Upper lobe of left lung (tissue), 6 donors: ENCODE results near the gene KIF18A. TPM values are rescaled to one million over a fixed set of nuclear protein-coding genes. Genes with fewer than 3 reads are reported as not detected.

Experiments
- ATAC-seq, 2 donors: fragments of 200-7000 bp; cut with Tn5 transposase; one replicate each; pipeline ENCODE4 v1.9.1; 2022; ENCODE audit warnings: mild to moderate bottlenecking in 2 of 2, moderate library complexity in 2 of 2; ENCODE audit not compliant: low FRiP score in 2 of 2
- DNase-seq, 2 donors: peaks; one replicate each; pipeline ENCODE4 v3.0.0-alpha.2; 2019 to 2020
- H3K27ac ChIP-seq, 4 donors: fragments of 200-600 bp; sonication (generic); one replicate each; pipeline ENCODE4 v1.5.1; 2016 to 2019
- H3K27me3 ChIP-seq, 4 donors: fragments of 200-600 bp; sonication (generic); one replicate each; pipeline ENCODE4 v1.5.1; 2017 to 2019
- H3K36me3 ChIP-seq, 4 donors: fragments of 200-600 bp; sonication (generic); one replicate each; pipeline ENCODE4 v1.5.1; 2016 to 2019
- H3K4me1 ChIP-seq, 4 donors: fragments of 200-600 bp; sonication (generic); one replicate each; pipeline ENCODE4 v1.5.1; 2018 to 2019
- H3K4me3 ChIP-seq, 4 donors: fragments of 200-600 bp; sonication (generic); one replicate each; pipeline ENCODE4 v1.5.1; 2017 to 2019; ENCODE audit warnings: mild to moderate bottlenecking in 2 of 4, moderate library complexity in 1 of 4
- H3K9me3 ChIP-seq, 4 donors: fragments of 200-600 bp; sonication (generic); one replicate each; pipeline ENCODE4 v1.5.1; 2018 to 2019
- EP300 ChIP-seq, 4 donors: sonication (generic); formaldehyde crosslinking; IDR thresholded peaks; one replicate each; pipeline ENCODE4 v1.5.1; 2017; ENCODE audit warnings: antibody characterized with exemption in 4 of 4, control low read depth in 2 of 4
- POLR2A ChIP-seq, 4 donors: fragments of 450-650 bp; IDR thresholded peaks; one replicate each; pipeline ENCODE4 v1.5.1; 2016 to 2017; ENCODE audit warnings: antibody characterized with exemption in 4 of 4, mild to moderate bottlenecking in 2 of 4
- POLR2AphosphoS5 ChIP-seq, 2 donors: sonication (generic); formaldehyde crosslinking; IDR thresholded peaks; one replicate each; pipeline ENCODE4 v1.5.1; 2017; ENCODE audit warnings: antibody characterized with exemption in 2 of 2
- WGBS, 2 donors: methylation state at CpG; one replicate each; pipeline ENCODE4 v1.1.5; 2017 to 2018; 5-methylcytosine and 5-hydroxymethylcytosine counted together
- total RNA-seq, 6 donors: library from RNA; depleted of rRNA in 4 of 6; stranded (reverse); fragments of >200 nt in 4 of 6; gene quantifications; one replicate each; pipeline versions ENCODE4 v1.1.0 to v1.2.1, GENCODE V29; 2016 to 2021
- TF ChIP-seq, protein P1 (sequence below), 6 experiments: fragments of 450-650 bp in 4 of 6; fragments of 200-600 bp in 2 of 6; sonication (generic) in 2 of 6; IDR thresholded peaks; one replicate each; pipeline ENCODE4 v1.5.1; 2016 to 2019; ENCODE audit warnings: antibody characterized with exemption in 6 of 6
- donor health status: DM: no; HTN: no; CAD: no; lungs with moderate emphysema.
- donor health status: DM: no; HTN: yes; CAD: no; lungs with severe emphysema.

Gene KIF18A
- total RNA-seq, 6 donors from 2014 or later = 1.2 to 6.3 (median 1.7) TPM

DNA sequence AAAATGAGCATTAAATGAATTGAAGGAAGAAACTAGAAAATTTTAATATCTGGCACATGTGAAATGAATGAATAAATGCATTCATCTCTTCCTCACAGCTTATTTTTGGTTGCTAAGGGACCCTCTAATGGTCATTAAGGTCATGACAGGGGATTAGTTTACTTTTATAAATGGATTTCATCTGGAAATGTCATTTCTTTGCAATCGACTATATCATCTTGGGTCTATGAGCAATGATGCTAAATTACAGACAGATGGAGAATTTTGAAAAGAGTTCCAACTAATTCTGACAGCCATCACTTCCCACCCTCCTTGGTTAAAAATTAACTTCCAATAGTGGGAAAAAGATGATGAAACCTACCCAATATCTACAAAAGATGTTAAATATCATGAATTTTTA is 98.0 kb downstream of the KIF18A start:
- H3K4me3 ChIP-seq = no peak overlapping the region
- H3K27ac ChIP-seq = no peak overlapping the region
- DNase-seq (no peak), ATAC-seq (no peak)
- 78 to 84% methylated on average over 1 of the region's 1 CpG for WGBS, 2 donors
- no peaks in the 10 kb centered on the region for H3K4me1 ChIP-seq
- no peaks in the 10 kb centered on the region for H3K9me3 ChIP-seq
- no peaks in the 10 kb centered on the region for H3K36me3 ChIP-seq
- no peaks in the 10 kb centered on the region for H3K27me3 ChIP-seq
- no peak for TF ChIP-seq POLR2AphosphoS5 (IDR thresholded peaks at IDR 0.05)
- no peak for TF ChIP-seq POLR2A (IDR thresholded peaks at IDR 0.05)
- TF ChIP-seq EP300 (IDR thresholded peaks at IDR 0.05) = no peak
- TF ChIP-seq, protein P1, sequence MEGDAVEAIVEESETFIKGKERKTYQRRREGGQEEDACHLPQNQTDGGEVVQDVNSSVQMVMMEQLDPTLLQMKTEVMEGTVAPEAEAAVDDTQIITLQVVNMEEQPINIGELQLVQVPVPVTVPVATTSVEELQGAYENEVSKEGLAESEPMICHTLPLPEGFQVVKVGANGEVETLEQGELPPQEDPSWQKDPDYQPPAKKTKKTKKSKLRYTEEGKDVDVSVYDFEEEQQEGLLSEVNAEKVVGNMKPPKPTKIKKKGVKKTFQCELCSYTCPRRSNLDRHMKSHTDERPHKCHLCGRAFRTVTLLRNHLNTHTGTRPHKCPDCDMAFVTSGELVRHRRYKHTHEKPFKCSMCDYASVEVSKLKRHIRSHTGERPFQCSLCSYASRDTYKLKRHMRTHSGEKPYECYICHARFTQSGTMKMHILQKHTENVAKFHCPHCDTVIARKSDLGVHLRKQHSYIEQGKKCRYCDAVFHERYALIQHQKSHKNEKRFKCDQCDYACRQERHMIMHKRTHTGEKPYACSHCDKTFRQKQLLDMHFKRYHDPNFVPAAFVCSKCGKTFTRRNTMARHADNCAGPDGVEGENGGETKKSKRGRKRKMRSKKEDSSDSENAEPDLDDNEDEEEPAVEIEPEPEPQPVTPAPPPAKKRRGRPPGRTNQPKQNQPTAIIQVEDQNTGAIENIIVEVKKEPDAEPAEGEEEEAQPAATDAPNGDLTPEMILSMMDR (IDR thresholded peaks at IDR 0.05) = no peak

- TF ChIP-seq EP300 (IDR thresholded peaks at IDR 0.05) (no peak), POLR2AphosphoS5 (IDR thresholded peaks at IDR 0.05) (no peak), POLR2A (IDR thresholded peaks at IDR 0.05) (no peak)
- TF ChIP-seq, protein P1 (IDR thresholded peaks at IDR 0.05) = no peak
- no peak overlapping the region for H3K27ac ChIP-seq
- H3K36me3 ChIP-seq = no peaks in the 10 kb centered on the region
- no peak overlapping the region for H3K4me3 ChIP-seq
- ATAC-seq (no peak), DNase-seq (no peak)
- no peaks in the 10 kb centered on the region for H3K4me1 ChIP-seq
- no peaks in the 10 kb centered on the region for H3K9me3 ChIP-seq
- no peaks in the 10 kb centered on the region for H3K27me3 ChIP-seq
These were observed 98.6 kb downstream of the KIF18A start for GRCh38 chr11:28009388-28009787.

DNA sequence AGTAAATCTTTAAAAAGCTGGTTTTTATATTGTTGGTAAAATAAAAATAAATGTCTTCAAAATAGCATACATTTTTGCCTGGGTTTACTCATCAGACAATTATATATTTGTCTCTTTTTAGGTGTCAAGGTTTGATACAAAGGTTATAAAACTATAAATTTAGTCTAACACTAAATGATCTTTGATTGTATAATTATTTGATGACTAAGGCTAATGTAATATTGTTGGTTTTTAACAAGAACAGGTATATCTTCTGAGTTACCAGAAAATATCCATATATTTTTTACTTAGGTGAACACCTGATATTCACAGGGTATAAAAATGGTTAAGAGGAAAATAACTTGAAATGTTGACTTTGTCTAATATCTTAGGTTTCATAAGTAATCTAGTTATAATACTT is 104.3 kb downstream of the KIF18A start:
- DNase-seq (no peak), ATAC-seq (no peak)
- Histone ChIP-seq H3K27ac (no peak overlapping the region), H3K27me3 (no peaks in the 10 kb centered on the region), H3K36me3 (no peaks in the 10 kb centered on the region), H3K4me1 (no peaks in the 10 kb centered on the region), H3K9me3 (peaks cover 4 to 29% (median 18%) of the 10 kb centered on the region in 4 donors), H3K4me3 (no peak overlapping the region)
- TF ChIP-seq, protein P1 (IDR thresholded peaks at IDR 0.05) = no peak
- TF ChIP-seq EP300 (IDR thresholded peaks at IDR 0.05) (no peak), POLR2AphosphoS5 (IDR thresholded peaks at IDR 0.05) (no peak), POLR2A (IDR thresholded peaks at IDR 0.05) (no peak)

DNA sequence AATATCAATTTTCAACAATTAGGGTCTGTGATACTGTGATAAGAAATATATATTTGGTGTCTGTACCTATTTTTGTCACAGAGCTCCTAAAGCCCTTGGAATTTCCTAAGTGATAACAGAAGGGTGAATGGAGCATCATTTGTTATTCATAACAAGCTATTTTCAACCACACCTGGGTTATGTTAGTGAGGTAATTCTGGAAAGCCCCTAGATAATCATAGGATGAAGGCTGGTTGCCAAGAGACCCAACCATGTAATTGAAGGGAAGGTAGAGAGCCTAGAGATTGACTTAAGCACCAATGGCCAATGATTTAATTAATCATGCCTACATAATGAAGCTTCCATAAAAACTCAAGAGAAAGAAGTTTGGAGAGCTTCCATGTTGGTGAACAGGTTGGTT is 109.4 kb downstream of the KIF18A start:
- no peak for ATAC-seq
- no peak for DNase-seq
- peaks cover 4 to 29% (median 19%) of the 10 kb centered on the region in 4 donors for H3K9me3 ChIP-seq
- H3K36me3 ChIP-seq = no peaks in the 10 kb centered on the region
- H3K4me1 ChIP-seq = no peaks in the 10 kb centered on the region
- no peaks in the 10 kb centered on the region for H3K27me3 ChIP-seq
- no peak overlapping the region for H3K4me3 ChIP-seq
- TF ChIP-seq, protein P1 (IDR thresholded peaks at IDR 0.05) = no peak
- TF ChIP-seq POLR2A (IDR thresholded peaks at IDR 0.05) (no peak), EP300 (IDR thresholded peaks at IDR 0.05) (no peak), POLR2AphosphoS5 (IDR thresholded peaks at IDR 0.05) (no peak)
- H3K27ac ChIP-seq = no peak overlapping the region

DNA sequence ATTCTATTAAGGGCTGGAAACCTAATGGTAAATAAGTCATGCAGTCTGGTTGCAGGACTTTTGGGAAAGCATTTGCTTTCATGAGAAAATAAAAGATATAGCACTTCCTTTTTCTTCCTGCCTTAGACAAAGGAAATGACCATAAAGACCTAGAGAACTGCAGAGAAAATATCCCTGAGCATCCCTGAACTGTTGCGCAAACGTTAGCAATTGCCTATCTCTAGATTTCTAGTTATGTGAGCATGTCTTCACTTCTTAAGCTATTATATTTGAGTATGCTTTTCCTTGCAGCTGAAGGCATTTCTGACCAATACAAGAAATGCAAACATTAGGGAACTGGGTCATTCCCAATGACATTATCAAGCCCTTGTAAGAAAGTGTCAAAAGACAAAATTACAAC is 110.6 kb downstream of the KIF18A start:
- TF ChIP-seq POLR2A (IDR thresholded peaks at IDR 0.05) (no peak), EP300 (IDR thresholded peaks at IDR 0.05) (no peak)
- H3K36me3 ChIP-seq = no peaks in the 10 kb centered on the region
- no peaks in the 10 kb centered on the region for H3K4me1 ChIP-seq
- no peaks in the 10 kb centered on the region for H3K27me3 ChIP-seq
- H3K9me3 ChIP-seq = peaks cover 0 to 19% (median 13%) of the 10 kb centered on the region in 4 donors
- no peak overlapping the region for H3K4me3 ChIP-seq
- DNase-seq (no peak), ATAC-seq (no peak)
- WGBS, 2 donors = 89 to 95% methylated on average over 2 of the region's 2 CpGs
- no peak overlapping the region for H3K27ac ChIP-seq
